ENCODE results near the gene DYNC2H1. TPM values are rescaled to one million over a fixed set of nuclear protein-coding genes. Genes with fewer than 3 reads are reported as not detected.

The DYNC2H1 gene
- total RNA-seq, 1 experiment from 2014 or later = 44.0 TPM

DNA sequence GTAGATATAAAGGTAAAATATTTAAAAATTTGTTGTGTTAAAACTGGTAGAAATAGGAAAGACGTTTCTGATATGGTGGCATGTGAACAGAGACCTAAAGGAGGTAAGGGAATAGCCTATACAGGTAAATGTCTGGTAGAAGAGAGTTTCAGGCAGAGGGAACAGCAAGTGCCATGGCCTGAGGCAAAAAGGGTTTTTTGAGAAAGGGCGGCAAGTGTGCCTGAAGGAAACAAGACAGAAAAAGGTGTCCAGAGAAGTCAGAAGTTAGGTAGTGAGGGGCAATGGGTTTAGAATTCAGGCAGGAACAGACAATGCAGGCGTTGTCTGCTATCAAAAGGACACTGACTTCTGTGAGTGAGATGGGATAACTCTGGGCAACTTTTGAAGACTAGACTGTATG is 339.7 kb downstream of the DYNC2H1 start:
- ChIA-PET POLR2A (ENCODE audit: low non-redundant PET) (no interaction called here), CTCF (no interaction called here)
- TF ChIP-seq EZH2 (IDR thresholded peaks at IDR 0.05; ENCODE audit: borderline replicate concordance, low read depth, low read length, poor library complexity, severe bottlenecking) (no peak), CTCF (conservative IDR thresholded peaks at IDR 0.05; ENCODE audit: low read depth, low read length) (no peak)
- Histone ChIP-seq H3K36me3 (ENCODE audit: insufficient read depth, low read length, poor library complexity, severe bottlenecking) (no peaks in the 10 kb centered on the region), H3K4me1 (ENCODE audit: insufficient read depth, low read length, poor library complexity, severe bottlenecking) (no peaks in the 10 kb centered on the region), H3K27me3 (replicated peaks; ENCODE audit: insufficient read depth, low read depth, low read length, poor library complexity) (no peaks in the 10 kb centered on the region), H3K27ac (ENCODE audit: low read depth, low read length, poor library complexity, severe bottlenecking) (no peak overlapping the region), H3K4me3 (ENCODE audit: low read depth, low read length, poor library complexity, severe bottlenecking) (no peak overlapping the region), H3K9me3 (ENCODE audit: low read depth, low read length, poor library complexity, severe bottlenecking) (no peaks in the 10 kb centered on the region)
- BruUV-seq (replicated peaks) = no TSS peak
- no peak for DNase-seq (ENCODE audit: low spot score)
- intact Hi-C loops (cut with micrococcal nuclease; ENCODE audit: unreplicated experiment) = no loop called here

DNA sequence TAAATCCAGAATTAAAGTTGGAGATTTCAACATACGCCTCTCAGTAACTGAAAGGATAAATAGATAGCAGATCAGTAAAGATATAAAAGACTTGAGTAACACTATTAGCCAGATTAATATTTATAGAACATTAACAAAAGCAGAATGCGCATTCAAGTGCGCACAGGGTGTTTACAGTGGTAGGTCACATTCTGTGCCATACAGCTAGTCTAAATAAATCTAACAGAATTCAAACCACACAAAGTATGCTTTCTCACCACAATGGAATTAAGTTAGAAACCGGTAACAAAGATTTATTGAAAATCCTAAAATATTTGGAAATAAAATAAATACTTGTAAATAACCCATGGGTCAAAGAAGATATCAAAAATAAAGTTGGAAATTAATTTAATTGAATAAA is 341.0 kb downstream of the DYNC2H1 start:
- Histone ChIP-seq H3K27me3 (replicated peaks; ENCODE audit: insufficient read depth, low read depth, low read length, poor library complexity) (no peaks in the 10 kb centered on the region), H3K4me1 (ENCODE audit: insufficient read depth, low read length, poor library complexity, severe bottlenecking) (no peaks in the 10 kb centered on the region), H3K36me3 (ENCODE audit: insufficient read depth, low read length, poor library complexity, severe bottlenecking) (no peaks in the 10 kb centered on the region), H3K9me3 (ENCODE audit: low read depth, low read length, poor library complexity, severe bottlenecking) (no peaks in the 10 kb centered on the region), H3K27ac (ENCODE audit: low read depth, low read length, poor library complexity, severe bottlenecking) (no peak overlapping the region), H3K4me3 (ENCODE audit: low read depth, low read length, poor library complexity, severe bottlenecking) (no peak overlapping the region)
- ChIA-PET POLR2A (ENCODE audit: low non-redundant PET) (no interaction called here), CTCF (no interaction called here)
- BruUV-seq (replicated peaks) = no TSS peak
- TF ChIP-seq EZH2 (IDR thresholded peaks at IDR 0.05; ENCODE audit: borderline replicate concordance, low read depth, low read length, poor library complexity, severe bottlenecking) (no peak), CTCF (conservative IDR thresholded peaks at IDR 0.05; ENCODE audit: low read depth, low read length) (no peak)
- DNase-seq (ENCODE audit: low spot score) = no peak
- intact Hi-C loops (cut with micrococcal nuclease; ENCODE audit: unreplicated experiment) = no loop called here

DNA sequence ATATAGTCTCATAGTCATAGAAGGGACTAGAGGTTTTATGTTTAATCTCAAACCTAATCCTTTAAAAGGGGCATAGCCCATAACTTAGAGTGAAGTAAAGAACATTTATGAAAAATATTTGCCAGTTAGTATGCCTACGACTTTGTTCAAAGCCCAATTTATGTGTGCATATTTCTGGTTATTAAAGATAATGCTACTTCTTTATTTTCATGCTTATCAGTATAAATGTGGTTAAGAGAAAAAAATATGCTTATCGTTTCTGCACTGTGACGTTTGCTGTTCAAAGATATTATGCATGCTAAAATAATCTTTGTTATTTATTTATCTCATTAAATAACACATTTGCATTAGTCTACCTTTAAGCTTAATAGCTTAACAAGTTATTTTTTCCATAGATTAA is 343.9 kb downstream of the DYNC2H1 start:
- Histone ChIP-seq H3K9me3 (ENCODE audit: low read depth, low read length, poor library complexity, severe bottlenecking) (no peaks in the 10 kb centered on the region), H3K4me1 (ENCODE audit: insufficient read depth, low read length, poor library complexity, severe bottlenecking) (no peaks in the 10 kb centered on the region), H3K27ac (ENCODE audit: low read depth, low read length, poor library complexity, severe bottlenecking) (no peak overlapping the region), H3K36me3 (ENCODE audit: insufficient read depth, low read length, poor library complexity, severe bottlenecking) (no peaks in the 10 kb centered on the region), H3K27me3 (replicated peaks; ENCODE audit: insufficient read depth, low read depth, low read length, poor library complexity) (no peaks in the 10 kb centered on the region), H3K4me3 (ENCODE audit: low read depth, low read length, poor library complexity, severe bottlenecking) (no peak overlapping the region)
- BruUV-seq (replicated peaks) = no TSS peak
- no peak for DNase-seq (ENCODE audit: low spot score)
- intact Hi-C loops (cut with micrococcal nuclease; ENCODE audit: unreplicated experiment) = no loop called here
- CTCF ChIA-PET = no interaction called here
- POLR2A ChIA-PET (ENCODE audit: low non-redundant PET) = no interaction called here
- TF ChIP-seq CTCF (conservative IDR thresholded peaks at IDR 0.05; ENCODE audit: low read depth, low read length) (no peak), EZH2 (IDR thresholded peaks at IDR 0.05; ENCODE audit: borderline replicate concordance, low read depth, low read length, poor library complexity, severe bottlenecking) (no peak)

Measured in A673 (cell line).